ENCODE data around the gene GUCA2B. TPM values are rescaled to one million over a fixed set of nuclear protein-coding genes. Genes with fewer than 3 reads are reported as not detected.

The GUCA2B gene
- total RNA-seq, 2 donors from 2014 or later, result not detected

DNA sequence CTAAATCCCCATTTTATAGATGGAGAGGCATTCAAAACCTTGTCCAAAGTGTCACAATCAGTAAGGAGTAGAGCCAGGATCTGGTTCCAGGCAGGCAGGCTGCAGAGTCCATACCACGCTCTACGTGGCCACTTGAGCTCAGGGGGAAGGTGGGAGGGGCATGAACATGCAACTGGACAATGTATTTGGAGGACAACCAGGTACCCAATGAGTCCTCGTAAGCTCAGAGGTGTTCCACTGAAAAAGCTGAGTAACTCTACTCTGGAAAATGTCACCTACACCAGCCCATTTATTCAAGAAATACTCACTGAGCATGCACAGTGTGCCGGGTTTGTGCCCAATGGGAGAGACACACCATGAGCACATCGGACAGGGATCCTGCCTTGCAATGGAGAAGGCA lies 11.2 kb upstream of the GUCA2B start:
- no peak for DNase-seq (ENCODE audit: low spot score)
- intact Hi-C loops (cut with DNase I), result no loop called here

DNA sequence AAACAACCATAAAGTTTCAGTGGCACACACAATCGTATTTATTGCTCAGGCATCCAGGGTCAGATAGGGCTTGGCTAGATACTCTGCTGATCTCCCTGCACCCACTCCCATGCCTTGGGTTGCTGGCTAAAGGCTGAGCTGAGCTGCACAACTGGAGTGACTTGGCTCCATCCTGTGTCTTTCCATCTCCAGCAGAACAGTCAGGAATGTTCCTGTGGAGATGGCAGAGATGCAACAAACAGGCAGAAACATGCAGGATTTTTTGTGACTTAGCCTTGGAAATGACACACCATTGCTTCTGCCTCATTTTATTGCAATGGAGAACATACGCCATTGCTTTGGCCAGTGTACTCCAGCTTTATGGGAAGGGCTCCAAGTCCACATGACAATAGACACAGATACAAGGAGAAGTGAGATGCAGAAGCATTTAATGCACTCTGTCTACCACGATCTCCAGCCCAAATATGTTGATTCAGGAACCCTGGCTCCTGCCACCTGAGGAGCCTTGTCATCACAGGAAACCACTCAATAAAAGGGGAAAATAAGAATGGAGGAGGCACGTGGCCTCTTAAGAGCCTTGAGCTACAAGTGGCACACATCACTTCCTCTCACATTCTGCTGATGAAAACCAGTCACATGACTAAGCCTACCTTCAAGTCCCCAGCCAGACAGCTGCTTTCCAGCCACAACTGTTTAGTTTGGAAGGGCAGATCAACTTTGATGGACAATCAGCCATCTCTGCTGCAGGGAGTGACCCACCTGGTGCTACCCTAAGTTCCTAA lies 10.1 kb upstream of the GUCA2B start:
- DNase-seq (ENCODE audit: low spot score), result no peak
- intact Hi-C loops (cut with DNase I), result no loop called here

DNA sequence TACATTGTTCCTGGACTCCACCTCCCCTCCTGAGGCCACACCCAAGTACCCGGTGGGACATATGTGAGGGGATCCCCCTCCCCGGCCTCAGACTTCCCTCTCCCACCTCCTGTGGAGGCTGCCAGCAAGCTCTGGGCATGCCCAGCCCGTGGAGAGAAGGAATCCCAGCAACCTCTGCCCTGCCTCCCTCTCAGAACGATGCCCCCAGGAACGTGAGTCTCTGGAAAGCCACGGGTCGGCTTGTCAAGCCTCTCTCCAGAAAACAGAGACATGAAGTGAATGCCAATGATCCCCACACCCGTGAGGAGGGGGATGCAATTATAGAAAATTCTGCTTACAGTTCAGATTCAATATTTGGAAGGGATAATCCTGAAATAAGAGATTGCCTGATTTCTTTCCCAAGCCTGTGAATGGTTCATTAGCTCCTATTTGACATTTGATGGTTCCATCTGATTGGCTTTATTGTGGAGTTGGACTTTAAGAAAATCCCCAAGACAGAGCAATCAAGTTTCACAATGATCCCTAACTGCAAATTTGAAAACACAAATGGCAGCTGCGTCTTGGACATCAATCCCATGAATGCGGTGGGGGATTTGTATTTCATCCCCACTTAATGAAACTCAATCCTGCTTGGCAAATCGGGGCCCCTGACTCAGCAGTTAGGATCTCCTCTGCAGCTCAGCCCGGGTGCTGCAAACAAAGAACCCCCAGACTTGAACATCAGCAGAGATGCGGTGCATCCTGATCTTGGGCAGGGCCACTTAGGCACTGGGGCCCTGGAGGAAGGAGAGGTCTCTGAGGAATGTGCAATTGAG lies 9.1 kb upstream of the GUCA2B start:
- no peak for DNase-seq (ENCODE audit: low spot score)
- intact Hi-C loops (cut with DNase I), result no loop called here

DNA sequence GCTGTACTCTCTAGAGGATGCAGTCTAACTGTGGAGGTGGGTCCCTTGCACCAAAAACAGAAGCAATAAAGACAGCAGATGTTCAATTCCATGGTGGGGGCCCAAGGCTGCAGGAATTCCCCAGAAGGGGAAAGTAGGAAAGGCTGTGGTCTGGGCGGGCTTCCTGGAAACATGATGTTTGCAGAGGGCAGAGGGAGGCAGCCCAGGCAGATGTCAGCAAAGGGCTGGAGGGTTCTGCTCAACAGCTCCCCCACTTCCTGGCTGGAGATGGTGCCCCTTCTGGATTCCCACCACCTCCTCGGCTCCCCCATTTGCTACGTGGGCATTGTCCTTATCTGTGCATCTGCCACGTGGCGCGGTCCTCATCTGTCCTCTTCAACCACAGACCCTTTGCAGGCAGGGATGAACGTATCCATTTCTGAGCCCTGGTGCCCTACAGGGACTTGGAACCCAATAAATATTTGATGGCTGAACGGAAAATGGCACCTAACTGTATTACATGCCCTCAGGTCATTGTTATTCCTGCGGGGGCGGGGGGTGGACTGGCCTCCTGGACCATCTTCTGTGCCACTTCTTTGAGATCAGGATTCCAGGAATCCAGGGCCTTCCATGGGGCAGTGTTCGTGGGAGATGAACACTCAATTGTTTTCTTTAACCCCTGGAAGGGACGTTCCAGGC lies 8.4 kb upstream of the GUCA2B start:
- intact Hi-C loops (cut with DNase I), result no loop called here
- no peak for DNase-seq (ENCODE audit: low spot score)

DNA sequence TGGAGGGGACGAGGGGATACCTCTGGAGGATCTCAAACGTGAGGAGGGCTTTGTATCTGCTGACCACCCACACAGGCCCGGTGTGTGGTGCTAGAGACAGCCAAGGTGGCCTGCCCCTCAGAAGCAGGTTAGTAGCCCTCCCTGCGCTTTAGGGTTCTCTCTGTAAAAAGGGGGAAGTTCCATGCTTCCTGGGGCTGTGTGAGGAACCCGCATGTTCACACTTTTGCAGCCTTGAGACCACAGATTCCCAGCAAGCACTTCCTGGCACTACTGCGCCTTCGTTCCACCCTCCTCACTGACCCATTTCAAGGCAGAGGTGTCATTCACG lies 7.9 kb upstream of the GUCA2B start:
- DNase-seq (ENCODE audit: low spot score), result no peak
- intact Hi-C loops (cut with DNase I), result no loop called here

DNA sequence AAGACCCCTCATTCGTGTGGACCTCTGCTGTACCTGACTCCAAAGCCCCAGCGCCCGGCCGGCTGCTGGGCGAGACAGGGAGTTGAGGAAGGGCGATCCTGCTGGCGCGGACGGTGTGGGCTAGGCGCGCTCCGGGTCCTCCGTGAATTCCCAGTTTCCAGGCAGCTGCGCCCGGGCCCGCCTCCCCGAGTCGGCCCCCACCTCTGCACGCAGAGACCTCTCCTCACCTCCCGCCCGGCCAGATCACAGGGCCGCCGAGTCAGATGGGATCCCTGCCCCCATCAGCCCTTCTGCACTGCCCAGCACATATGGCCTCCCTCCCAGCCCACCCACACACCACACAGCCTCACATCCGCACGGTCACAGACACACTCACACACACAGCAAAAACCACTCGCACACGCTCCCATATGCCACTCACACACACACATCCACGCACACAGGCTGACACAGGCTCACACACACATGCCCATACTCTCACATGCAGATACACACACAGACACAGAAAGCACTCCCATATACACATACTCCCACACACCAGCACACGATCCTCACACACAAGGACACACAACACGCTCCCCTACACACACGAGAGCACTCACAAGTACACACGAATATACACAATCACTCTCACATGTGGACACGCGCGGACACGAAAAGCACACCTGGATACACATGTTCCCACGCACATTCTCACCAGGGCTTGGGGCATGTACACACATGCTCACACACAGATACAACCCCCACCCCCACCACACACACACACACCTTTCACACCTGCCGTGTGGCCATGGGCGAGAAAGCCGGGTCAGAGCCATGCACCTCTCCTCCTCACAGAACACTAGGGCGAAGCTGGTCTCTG lies 7.2 kb upstream of the GUCA2B start:
- intact Hi-C loops (cut with DNase I), result no loop called here
- DNase-seq (ENCODE audit: low spot score), result no peak

DNA sequence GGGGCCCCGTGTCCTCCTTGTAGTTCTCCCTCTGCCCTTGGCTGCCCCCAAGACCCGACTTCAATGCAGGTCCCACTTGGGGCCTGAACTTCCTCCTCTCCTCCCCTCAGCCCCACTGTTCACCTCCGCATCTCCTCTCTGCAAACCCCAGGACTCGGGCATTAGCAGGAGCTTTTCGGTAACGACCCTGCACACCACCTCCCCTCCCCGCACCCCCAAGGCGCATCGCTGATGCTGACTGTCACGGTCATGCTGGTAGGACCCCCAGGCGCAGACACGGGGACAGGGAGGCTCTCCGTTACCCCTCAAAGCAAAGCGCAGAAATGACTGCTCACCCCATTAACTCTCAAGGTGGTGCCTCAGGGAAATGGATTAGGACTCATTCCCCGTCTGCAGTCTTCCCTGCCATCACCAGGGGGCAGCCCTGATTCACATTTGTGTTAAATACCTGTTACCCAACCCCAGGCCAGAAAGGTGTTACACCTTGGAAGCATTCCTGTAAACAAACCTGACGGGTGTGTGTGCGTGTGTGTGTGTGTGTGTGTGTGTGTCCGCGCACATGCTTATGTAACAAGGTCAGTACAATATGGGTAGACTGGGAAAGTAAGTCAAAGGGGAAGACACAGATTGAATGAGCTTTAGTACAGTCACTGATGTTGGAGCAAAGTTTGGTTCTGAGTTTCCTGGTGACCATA lies 6.4 kb upstream of the GUCA2B start:
- intact Hi-C loops (cut with DNase I), result no loop called here
- DNase-seq (ENCODE audit: low spot score), result no peak

DNA sequence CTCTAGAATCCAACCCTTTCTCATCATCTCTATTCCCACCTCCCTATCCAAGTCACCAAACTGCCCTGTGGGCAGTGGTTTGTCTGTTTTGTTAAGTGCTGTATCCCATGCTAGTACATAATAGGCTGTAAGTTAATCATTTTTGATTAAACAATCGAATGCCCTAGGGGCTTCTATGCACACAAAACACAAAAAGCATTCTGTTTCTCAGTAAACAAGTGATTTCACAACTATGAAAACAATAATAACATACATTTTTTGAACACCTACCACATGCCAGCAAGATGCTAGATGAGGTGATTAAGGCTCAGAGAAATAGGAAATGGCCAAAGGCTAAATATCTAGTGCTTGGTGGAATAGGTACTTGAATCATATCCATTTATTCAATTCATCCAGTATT lies 5.0 kb upstream of the GUCA2B start:
- intact Hi-C loops (cut with DNase I), result no loop called here

DNA sequence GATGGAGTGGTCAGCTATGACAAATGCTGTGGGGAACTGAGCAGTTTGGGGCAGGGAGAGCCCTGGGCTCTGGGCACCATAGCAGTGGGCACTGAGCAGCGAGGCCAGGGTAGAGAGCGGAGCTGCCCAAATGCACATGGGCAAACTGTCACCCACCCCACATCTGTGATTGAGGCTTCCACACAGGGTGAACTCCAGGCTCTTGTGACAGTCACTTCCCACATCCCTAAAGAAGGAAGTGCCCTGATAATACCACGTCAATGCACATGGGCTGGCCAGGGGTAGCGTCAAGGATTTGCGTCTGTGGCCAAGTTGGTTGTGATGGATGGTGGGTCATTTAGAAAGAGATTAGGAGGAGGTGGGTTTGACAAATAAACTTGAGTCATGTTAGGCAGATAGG lies 2.6 kb upstream of the GUCA2B start:
- no peak for DNase-seq (ENCODE audit: low spot score)
- intact Hi-C loops (cut with DNase I), result no loop called here

More for the DNA sequence above, 5.0 kb upstream of the GUCA2B start:
- DNase-seq (ENCODE audit: low spot score), result no peak

DNA sequence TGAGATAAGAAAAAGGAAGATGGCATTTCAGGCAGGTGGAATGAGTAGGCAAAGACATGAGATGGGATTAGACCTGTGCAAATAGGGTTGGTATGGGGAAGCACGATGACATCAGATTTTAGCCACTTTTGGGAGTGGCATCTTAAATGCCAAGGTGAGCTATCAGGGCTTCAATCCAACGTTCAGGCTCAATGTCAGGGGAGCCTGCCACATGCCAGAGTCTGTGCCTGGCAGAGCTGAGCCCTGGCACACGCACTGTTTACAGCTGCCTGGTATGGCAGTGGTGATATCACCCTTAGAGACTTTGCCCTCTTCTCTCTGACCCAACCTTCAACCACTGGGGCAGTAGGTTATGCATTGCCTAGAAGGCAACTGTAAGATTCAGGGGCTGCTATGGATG lies 1.1 kb upstream of the GUCA2B start:
- intact Hi-C loops (cut with DNase I), result no loop called here
- DNase-seq (ENCODE audit: low spot score), result no peak

DNA sequence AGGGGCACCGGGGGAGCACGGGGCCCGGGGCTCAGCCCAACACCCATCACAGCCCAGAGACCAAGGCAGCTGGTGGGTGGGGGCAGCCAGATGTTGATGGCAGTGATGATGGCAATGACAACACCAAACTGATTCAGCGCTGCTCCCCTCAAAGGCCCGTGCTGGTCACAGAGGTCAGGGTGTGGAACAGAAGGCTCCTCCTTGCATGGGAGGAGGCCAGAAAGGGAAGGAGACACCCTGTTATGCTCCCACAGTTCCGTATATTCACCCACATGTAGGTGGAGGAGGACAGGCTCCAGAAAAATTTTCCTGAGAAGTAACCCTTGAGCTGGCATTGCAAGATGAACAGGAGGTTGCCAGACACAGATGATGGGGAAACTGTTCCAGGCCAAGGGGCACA lies 414 bp downstream of the GUCA2B start:
- intact Hi-C loops (cut with DNase I), result no loop called here
- DNase-seq (ENCODE audit: low spot score), result no peak

DNA sequence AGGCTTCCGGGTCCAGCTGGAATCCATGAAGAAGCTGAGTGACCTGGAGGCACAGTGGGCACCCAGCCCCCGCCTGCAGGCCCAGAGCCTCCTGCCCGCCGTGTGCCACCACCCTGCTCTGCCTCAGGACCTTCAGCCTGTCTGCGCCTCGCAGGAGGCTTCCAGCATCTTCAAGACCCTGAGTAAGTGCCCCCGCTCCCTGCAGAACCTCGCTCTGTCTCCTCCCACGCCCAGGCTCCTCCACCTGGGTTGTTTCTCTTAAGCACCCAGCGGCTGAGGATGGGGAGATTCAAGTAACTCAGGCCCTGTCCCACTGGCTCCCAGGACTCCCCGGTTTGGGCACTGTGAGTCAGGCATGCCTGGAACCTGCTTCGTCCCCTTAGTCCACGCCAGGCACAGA lies 1.5 kb downstream of the GUCA2B start:
- intact Hi-C loops (cut with DNase I), result no loop called here
- DNase-seq (ENCODE audit: low spot score), result no peak

DNA sequence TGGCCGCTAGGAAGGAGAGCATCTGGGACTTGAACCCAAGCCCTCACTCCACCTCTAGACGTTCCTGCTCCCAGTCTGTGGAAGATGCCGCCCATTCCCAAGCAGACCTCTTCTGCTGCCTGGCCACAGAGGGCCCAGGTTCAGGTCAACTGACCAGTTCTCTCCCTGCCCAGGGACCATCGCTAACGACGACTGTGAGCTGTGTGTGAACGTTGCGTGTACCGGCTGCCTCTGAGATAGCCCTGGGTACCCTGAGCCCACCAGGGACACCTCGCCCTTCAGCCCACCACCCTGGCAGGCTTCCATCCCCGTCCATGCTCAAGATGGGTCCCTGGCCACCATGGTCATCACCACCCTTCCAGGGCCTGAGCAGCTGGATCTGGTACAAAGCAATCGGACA lies 2.2 kb downstream of the GUCA2B start:
- DNase-seq (ENCODE audit: low spot score), result no peak
- intact Hi-C loops (cut with DNase I), result no loop called here

DNA sequence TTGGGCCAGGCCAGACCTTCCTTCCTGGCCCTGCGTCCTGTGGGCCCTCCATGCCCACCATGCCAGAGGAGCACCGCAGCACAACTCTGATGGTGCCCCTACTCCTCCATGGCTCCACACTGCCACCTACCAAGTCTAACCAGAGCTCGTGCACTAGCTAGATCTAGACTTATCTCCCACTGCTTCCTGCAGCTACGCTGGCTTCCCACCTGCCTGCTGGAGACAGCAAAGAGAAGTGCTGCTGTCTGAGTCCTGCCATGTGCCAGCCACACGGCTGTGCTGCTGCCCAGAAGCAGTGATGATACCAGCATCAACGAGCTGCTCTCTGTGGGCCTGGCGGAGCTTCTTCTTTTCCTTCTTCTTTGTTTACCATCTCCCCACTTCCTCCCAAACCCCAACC lies 4.5 kb downstream of the GUCA2B start:
- DNase-seq (ENCODE audit: low spot score), result no peak

DNA sequence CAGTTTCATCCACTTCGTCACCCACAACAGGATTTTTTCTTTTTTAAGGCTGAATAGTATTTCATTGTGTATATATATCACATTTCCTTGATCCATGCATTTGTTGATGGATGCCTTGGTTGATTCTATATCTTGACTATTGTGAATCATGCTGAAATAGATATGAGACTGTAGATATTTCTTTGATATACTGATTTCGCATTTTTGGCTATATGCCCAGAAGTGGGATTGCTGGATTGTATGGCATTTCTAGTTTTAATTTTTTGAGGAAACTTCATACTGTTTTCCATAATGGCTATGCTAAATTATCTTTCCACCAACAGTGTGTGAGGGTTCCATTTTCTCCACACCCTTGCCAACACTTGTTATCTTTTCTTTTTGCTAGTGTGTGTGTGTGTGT lies 5.0 kb downstream of the GUCA2B start:
- no peak for DNase-seq (ENCODE audit: low spot score)
- intact Hi-C loops (cut with DNase I), result no loop called here

More for the DNA sequence above, 4.5 kb downstream of the GUCA2B start:
- intact Hi-C loops (cut with DNase I), result no loop called here

DNA sequence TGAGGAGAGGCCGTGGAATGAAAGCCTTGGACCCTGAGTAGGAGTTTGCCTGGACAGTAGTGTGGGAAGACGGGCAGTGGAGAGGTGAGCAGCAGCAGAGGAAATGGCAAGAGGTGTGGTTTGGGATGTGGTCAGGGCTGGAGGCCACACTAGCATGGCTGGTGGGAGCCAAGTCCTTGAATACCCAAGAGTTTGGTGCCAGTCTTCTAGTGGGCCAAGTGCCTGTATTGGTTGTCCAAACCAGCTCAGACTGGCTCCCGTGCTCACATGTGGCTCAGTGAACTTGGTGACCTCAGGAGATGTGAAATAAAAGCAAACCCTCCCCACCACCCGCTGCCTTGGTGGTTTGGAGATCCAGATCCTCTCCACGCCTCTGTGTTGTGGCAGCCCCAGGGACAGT lies 9.0 kb downstream of the GUCA2B start:
- no peak for DNase-seq (ENCODE audit: low spot score)
- intact Hi-C loops (cut with DNase I), result no loop called here

DNA sequence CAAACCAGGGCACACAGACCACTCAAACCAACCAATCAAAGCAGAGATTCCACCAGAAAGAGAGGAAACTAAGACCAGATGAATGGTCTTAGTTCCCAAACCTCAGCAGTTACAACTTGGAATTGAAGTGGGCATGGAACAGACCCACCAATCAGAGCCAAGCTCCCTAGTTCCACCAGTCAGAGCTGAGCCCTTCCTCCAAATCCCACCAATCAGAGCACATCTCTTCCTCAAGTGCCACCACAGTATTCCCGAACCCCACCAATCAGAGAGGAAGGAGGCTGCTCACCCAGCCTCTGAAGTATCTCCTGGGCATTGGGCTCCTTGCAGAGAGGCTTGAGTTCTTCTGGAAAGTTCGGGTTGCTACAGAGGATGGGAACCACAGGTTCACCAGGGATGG lies 9.9 kb downstream of the GUCA2B start:
- DNase-seq (ENCODE audit: low spot score), result no peak
- intact Hi-C loops (cut with DNase I), result no loop called here

DNA sequence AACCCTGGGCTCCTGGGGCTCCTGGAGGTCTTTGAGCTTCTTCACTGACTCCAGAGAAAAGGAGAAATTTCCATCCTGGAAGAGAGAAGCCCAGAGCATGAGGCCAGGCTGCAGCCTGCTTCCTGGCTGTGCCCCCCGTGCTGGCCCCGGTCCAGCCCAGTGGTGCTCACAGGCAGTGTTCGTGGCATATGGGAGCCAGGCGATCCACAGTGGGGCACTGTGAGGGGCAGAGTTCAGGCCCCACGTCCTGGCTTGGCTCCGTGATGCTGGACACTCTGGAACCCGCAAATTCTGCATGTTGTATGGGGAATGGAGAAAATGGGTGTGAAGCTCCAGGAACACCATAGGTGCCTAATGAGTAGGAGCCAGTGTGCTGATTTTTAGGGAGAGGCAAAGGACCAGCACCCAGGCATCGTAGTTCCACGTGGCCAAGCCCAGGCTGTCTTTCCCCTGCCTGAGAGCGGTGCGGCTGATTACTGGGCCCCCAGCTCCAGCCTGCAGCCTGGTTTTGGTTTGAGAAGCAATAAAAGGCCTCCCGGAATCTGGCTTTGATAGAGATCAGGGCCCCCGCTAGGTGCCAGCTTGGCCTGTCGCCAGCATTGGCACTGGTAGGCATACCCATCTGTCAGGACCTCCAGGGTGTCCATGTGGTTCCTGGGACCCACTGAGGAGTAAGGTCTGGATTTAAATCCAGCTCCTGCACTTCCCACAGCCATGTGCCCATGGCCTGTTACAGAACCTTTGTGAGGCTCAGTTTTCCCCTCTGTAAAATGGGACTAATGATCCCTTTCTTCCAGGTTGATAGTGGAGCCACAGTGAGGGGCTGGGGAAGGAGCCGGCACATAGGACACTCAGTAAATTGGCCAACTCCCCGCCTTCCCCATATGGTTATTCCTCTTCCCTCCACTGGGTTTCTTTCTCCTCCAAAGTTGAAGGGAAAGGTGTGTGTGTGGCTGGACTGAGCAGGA lies 10.6 kb downstream of the GUCA2B start:
- no peak for DNase-seq (ENCODE audit: low spot score)
- intact Hi-C loops (cut with DNase I), result no loop called here

All from posterior vena cava (tissue), 2 donors.